HepG2 (cell line): ENCODE results near the gene TTC9. TPM values are rescaled to one million over a fixed set of nuclear protein-coding genes. Genes with fewer than 3 reads are reported as not detected.

Experiments
- ATAC-seq: fragments of 200-7000 bp; cut with Tn5 transposase; 3 replicates; pipeline ENCODE4 v1.9.1; 2020; ENCODE audit warnings: mild to moderate bottlenecking, moderate library complexity
- BruUV-seq: library from RNA; stranded (reverse); fragments of 400-500 nt; replicated peaks from 2 replicates; lab custom pipeline; 2021; lab: Mats Ljungman, UMichigan
- CTCF ChIA-PET: fragments of 300-600 bp; formaldehyde crosslinking; extraction: SDS; loops from one replicate; lab custom pipeline; 2021; ENCODE audit warnings: low total read pairs, inconsistent platforms, low intra/inter-chr PET ratio; lab: Yijun Ruan, JAX
- POLR2A ChIA-PET: fragments of 350-600 bp; sonication (Branson Sonifier 250); formaldehyde crosslinking; loops from one replicate; lab custom pipeline; 2020; ENCODE audit warnings: antibody characterized with exemption, inconsistent platforms; lab: Yijun Ruan, JAX
- DNase-seq: peaks from one replicate; pipeline ENCODE4 v3.0.0-alpha.2; 2015; ENCODE audit warnings: low spot score
- FAIRE-seq: peaks from 3 replicates; lab custom pipeline; 2011; peaks lifted over from hg19 to GRCh38; lab: Jason Lieb, UNC
- H2AFZ ChIP-seq: one replicate; pipeline ENCODE4 v1.6.1; 2011; ENCODE audit warnings: low read length, inconsistent platforms
- H3K27ac ChIP-seq: fragments of 300-600 bp; 3 replicates; pipeline ENCODE4 v1.8.0; 2011; ENCODE audit warnings: mixed run types, mild to moderate bottlenecking, mixed read lengths, low read length, inconsistent platforms; ENCODE audit not compliant: insufficient read depth; ENCODE audit errors: extremely low read length
- H3K27me3 ChIP-seq, 2 experiments: fragments of 200-600 bp in 1 of 2; 2 replicates in 1 of 2; 3 replicates in 1 of 2; pipeline versions ENCODE4 v1.6.0 to v1.8.0; 2011; ENCODE audit warnings: low read length in 2 of 2, mild to moderate bottlenecking in 2 of 2, moderate library complexity in 2 of 2, inconsistent platforms in 1 of 2; ENCODE audit not compliant: insufficient read depth in 2 of 2, control insufficient read depth in 1 of 2
- H3K36me3 ChIP-seq, 2 experiments: fragments of 200-600 bp in 1 of 2; replicated peaks in 1 of 2; 2 replicates in 1 of 2; 3 replicates in 1 of 2; pipeline versions ENCODE4 v1.5.1 to v1.8.0; 2011; ENCODE audit warnings: low read length in 2 of 2, inconsistent platforms in 1 of 2; ENCODE audit not compliant: insufficient read depth in 2 of 2, control insufficient read depth in 1 of 2
- H3K4me1 ChIP-seq: 2 replicates; pipeline ENCODE4 v1.5.1; 2012; ENCODE audit warnings: low read length, inconsistent platforms; ENCODE audit not compliant: insufficient read depth
- H3K4me2 ChIP-seq: 2 replicates; pipeline ENCODE4 v1.6.0; 2011; ENCODE audit warnings: low read depth, low read length, inconsistent platforms
- H3K4me3 ChIP-seq, 3 experiments: fragments of 200-600 bp in 1 of 3; sonication (generic), shearing (Covaris generic) in 1 of 3; replicated peaks in 1 of 3; 2 replicates each; pipeline ENCODE4 v1.5.1; 2011 to 2016; ENCODE audit warnings: low read length in 3 of 3, inconsistent platforms in 2 of 3, low read depth in 2 of 3, mild to moderate bottlenecking in 2 of 3, control low read depth in 1 of 3, mixed read lengths in 1 of 3; ENCODE audit not compliant: insufficient read depth in 1 of 3
- H3K79me2 ChIP-seq: one replicate; pipeline ENCODE4 v1.6.1; 2011; ENCODE audit warnings: low read length, inconsistent platforms; ENCODE audit not compliant: insufficient read depth
- H3K9ac ChIP-seq: 2 replicates; pipeline ENCODE4 v1.6.0; 2011; ENCODE audit warnings: mild to moderate bottlenecking, low read depth, low read length, inconsistent platforms; ENCODE audit not compliant: insufficient read depth
- H3K9me3 ChIP-seq: 2 replicates; pipeline ENCODE4 v1.5.1; 2012; ENCODE audit warnings: mild to moderate bottlenecking, low read length
- H4K20me1 ChIP-seq: 2 replicates; pipeline ENCODE4 v1.6.0; 2011; ENCODE audit warnings: inconsistent platforms, mild to moderate bottlenecking, low read length, moderate library complexity; ENCODE audit not compliant: insufficient read depth
- AHDC1 ChIP-seq: sonication (generic); formaldehyde crosslinking; IDR thresholded peaks from 2 replicates; pipeline ENCODE4 v1.5.1; 2020; ENCODE audit warnings: mild to moderate bottlenecking, missing genetic modification reagents, borderline replicate concordance
- PAWR ChIP-seq: sonication (generic); formaldehyde crosslinking; IDR thresholded peaks from 2 replicates; pipeline ENCODE4 v1.4.0; 2020; ENCODE audit warnings: missing genetic modification reagents, mild to moderate bottlenecking, borderline replicate concordance
- SMAD3 ChIP-seq: sonication (generic); formaldehyde crosslinking; IDR thresholded peaks from 2 replicates; pipeline ENCODE4 v1.4.0; 2020; ENCODE audit warnings: missing genetic modification reagents
- ZFP1 ChIP-seq: IDR thresholded peaks from 2 replicates; pipeline ENCODE4 v1.6.1; 2016
- ZSCAN9 ChIP-seq: IDR thresholded peaks from 2 replicates; pipeline ENCODE4 v1.6.1; 2016; ENCODE audit warnings: borderline replicate concordance
- WGBS: methylation state at CpG from one replicate; pipeline ENCODE4 v1.1.6; 2017; ENCODE audit warnings: low lambda C conversion rate; 5-methylcytosine and 5-hydroxymethylcytosine counted together
- in situ Hi-C: cut with HindIII; loops from 2 replicates; pipeline ENCODE4 v1.10.0; 2017; ENCODE audit warnings: low pct_unique_long_range_greater_than_20kb; ENCODE audit not compliant: extremely low pct_ligation_motif_present
- intact Hi-C: fragments of 100-400 bp; cut with micrococcal nuclease; formaldehyde crosslinking; loops from one replicate; pipeline ENCODE4 v1.10.0; 2022; ENCODE audit not compliant: unreplicated experiment
- polyA plus RNA-seq, 8 experiments: library from polyadenylated mRNA; depleted of rRNA in 3 of 8; stranded (reverse) in 7 of 8; unstranded in 1 of 8; fragments of >200 nt; fragmentation: Illumina TruSeq in 4 of 8; extraction: Trizol in 4 of 8; gene quantifications; 2 replicates each; pipeline versions ENCODE4 v1.2.1 to v1.2.3, GENCODE V29; 2011 to 2016; ENCODE audit warnings: low read depth in 4 of 8, missing spikeins in 1 of 8, mixed read lengths in 1 of 8; ENCODE audit not compliant: insufficient read depth in 1 of 8
- total RNA-seq, 5 experiments: library from RNA; depleted of rRNA; stranded (reverse); fragments of >200 nt; fragmentation: Illumina TruSeq; extraction: Trizol; gene quantifications; 2 replicates each; pipeline ENCODE4 v1.2.3, GENCODE V29; 2016; ENCODE audit warnings: low read depth in 1 of 5

Gene TTC9
- total and polyA plus RNA-seq, 2 of the 13 experiments (the other 11 are each of a cell fraction or from before 2014, with no cell fraction given), result 0.13 to 0.30 TPM

GRCh38 chr14:70713096-70713495, 71.4 kb downstream of the TTC9 start:
- ChIA-PET CTCF (interaction anchor here (1.7 to 2.6 kb wide), 2 partner anchors 91 to 105 kb away, joined by 6 to 34 read pairs; no protein-coding TSS in a partner anchor), POLR2A (no interaction called here)
- BruUV-seq, result no TSS peak
- Histone ChIP-seq H4K20me1 (no peaks in the 10 kb centered on the region), H3K27me3 (peaks cover 0 to 2% of the 10 kb centered on the region in 2 experiments; a peak in 1 of 5 replicates), H3K9me3 (no peaks in the 10 kb centered on the region), H3K4me2 (no peak overlapping the region), H3K4me3 (no peak overlapping the region), H3K9ac (no peak overlapping the region), H3K36me3 (no peaks in the 10 kb centered on the region), H3K79me2 (no peaks in the 10 kb centered on the region), H3K27ac (no peak overlapping the region), H3K4me1 (peaks cover 41% of the 10 kb centered on the region), H2AFZ (no peak overlapping the region)
- DNase-seq (no peak), ATAC-seq (no peak), FAIRE-seq (no peak)
- 67% methylated on average over 4 of the region's 4 CpGs for WGBS
- intact Hi-C loops, result no loop called here
- no peak for TF ChIP-seq ZFP1 (CRISPR knock-in tag)
- no peak for TF ChIP-seq AHDC1 (CRISPR knock-in tag)
- TF ChIP-seq PAWR (CRISPR knock-in tag), result no peak
- no peak for TF ChIP-seq ZSCAN9
- TF ChIP-seq SMAD3, result no peak
- in situ Hi-C loops, result loop anchor here (5.0 kb wide), 1 partner anchor 71 kb away; the partner anchor contains the start of gene TTC9
